Small intestine (tissue), 7 donors: ENCODE data around the gene IL17RE. TPM values are rescaled to one million over a fixed set of nuclear protein-coding genes. Genes with fewer than 3 reads are reported as not detected.
"Not testable (repeated sequence)": the region's sequence is repeated elsewhere in the genome, so short reads cannot be mapped to it uniquely, and the experiment has no call there.

ENCODE experiments used
- DNase-seq, 2 donors: peaks; one replicate each; pipeline versions ENCODE4 v3.0.0 to v3.0.0-alpha.2; 2013
- FAIRE-seq: peaks from 2 replicates; lab custom pipeline; 2012; peaks lifted over from hg19 to GRCh38; lab: Jason Lieb, UNC
- H3K27ac ChIP-seq, 3 donors: one replicate each; pipeline ENCODE4 v1.5.1; 2013; ENCODE audit warnings: low read length in 2 of 3, mild to moderate bottlenecking in 2 of 3, control low read depth in 1 of 3, inconsistent platforms in 1 of 3, low read depth in 1 of 3, moderate library complexity in 1 of 3
- H3K27me3 ChIP-seq, 3 donors: one replicate each; pipeline ENCODE4 v1.6.1; 2013; ENCODE audit warnings: low read length in 3 of 3, inconsistent platforms in 1 of 3; ENCODE audit not compliant: control insufficient read depth in 3 of 3, insufficient read depth in 3 of 3
- H3K36me3 ChIP-seq, 3 donors: one replicate each; pipeline ENCODE4 v1.6.1; 2013; ENCODE audit warnings: low read length in 3 of 3, inconsistent platforms in 1 of 3, low read depth in 1 of 3, mild to moderate bottlenecking in 1 of 3, moderate library complexity in 1 of 3; ENCODE audit not compliant: control insufficient read depth in 3 of 3, insufficient read depth in 2 of 3
- H3K4me1 ChIP-seq, 3 donors: one replicate each; pipeline ENCODE4 v1.6.1; 2013; ENCODE audit warnings: low read length in 2 of 3, inconsistent platforms in 1 of 3, low read depth in 1 of 3, mild to moderate bottlenecking in 1 of 3, moderate library complexity in 1 of 3; ENCODE audit not compliant: control insufficient read depth in 3 of 3, insufficient read depth in 2 of 3
- H3K4me3 ChIP-seq, 3 donors: one replicate each; pipeline ENCODE4 v1.5.1; 2013; ENCODE audit warnings: low read length in 3 of 3, control low read depth in 1 of 3, inconsistent platforms in 1 of 3, low read depth in 1 of 3, mild to moderate bottlenecking in 1 of 3, moderate library complexity in 1 of 3
- H3K9me3 ChIP-seq, 2 donors: one replicate each; pipeline ENCODE4 v1.6.1; 2013; ENCODE audit warnings: low read depth in 1 of 2, low read length in 1 of 2; ENCODE audit not compliant: control insufficient read depth in 2 of 2, insufficient read depth in 1 of 2
- WGBS, 3 donors: extraction: QIAGEN DNeasy Blood & Tissue Kit; methylation state at CpG; one replicate each; pipeline ENCODE4 v1.1.7; 2013; 5-methylcytosine and 5-hydroxymethylcytosine counted together
- polyA plus RNA-seq, 4 donors: library from polyadenylated mRNA; stranded (reverse) in 3 of 4; unstranded in 1 of 4; fragments of 200-250 nt in 3 of 4; fragments of 120-200 nt in 1 of 4; gene quantifications; one replicate each; pipeline versions ENCODE4 v1.2.1 to v1.2.3, GENCODE V29; 2013
- donor health status: healthy with polysubstance abuse.
- donor health status: control.
- donor health status: control.
- donor health status: Bipolar disorder and iron deficiency.
- donor health status: healthy.

Gene IL17RE
- polyA plus RNA-seq, 4 donors: 31.3 to 59.3 (median 43.5) TPM

GRCh38 chr3:9896755-9897407 lies 5.8 kb upstream of the IL17RE start:
- FAIRE-seq, H3K9me3 ChIP-seq, H3K27me3 ChIP-seq, H3K4me3 ChIP-seq: not testable (repeated sequence)
- H3K4me1 ChIP-seq: peaks cover 5 to 48% (median 14%) of the 10 kb centered on the region in 3 donors
- peaks cover 3 to 18% (median 3%) of the 10 kb centered on the region in 3 donors for H3K36me3 ChIP-seq
- peak; percentile 62 to 64 for DNase-seq
- 23 to 72% (median 50%) methylated on average over 8 to 10 of the region's 10 CpGs for WGBS, 3 donors
- H3K27ac ChIP-seq: peak overlapping the region; percentile 81 to 95 (median 87)

- no peak overlapping the region for H3K4me3 ChIP-seq
- H3K36me3 ChIP-seq: peaks cover 3 to 12% (median 3%) of the 10 kb centered on the region in 3 donors
- no peaks in the 10 kb centered on the region for H3K27me3 ChIP-seq
- H3K4me1 ChIP-seq: peaks cover 7 to 55% (median 16%) of the 10 kb centered on the region in 3 donors
- H3K27ac ChIP-seq: peak overlapping the region; percentile 90 to 95 (median 92)
- no peak for FAIRE-seq
- WGBS, 3 donors: 13 to 45% (median 23%) methylated on average over 4 of the region's 4 CpGs
- peak; percentile 96 to 99 for DNase-seq
- H3K9me3 ChIP-seq: peaks cover 0 to 7% of the 10 kb centered on the region in 2 donors
Observed at GRCh38 chr3:9897408-9898372, 5.0 kb upstream of the IL17RE start.

GRCh38 chr3:9898467-9899241 lies 4.0 kb upstream of the IL17RE start:
- H3K27me3 ChIP-seq: no peaks in the 10 kb centered on the region
- DNase-seq (peak; percentile 57 to 88), FAIRE-seq (no peak)
- peaks cover 0 to 7% of the 10 kb centered on the region in 2 donors for H3K9me3 ChIP-seq
- H3K27ac ChIP-seq: peak overlapping the region; percentile 90 to 95 (median 92)
- WGBS, 3 donors: 20 to 52% (median 37%) methylated on average over 8 of the region's 8 CpGs
- H3K36me3 ChIP-seq: peaks cover 0 to 3% (median 0%) of the 10 kb centered on the region in 3 donors
- H3K4me3 ChIP-seq: no peak overlapping the region
- H3K4me1 ChIP-seq: peaks cover 7 to 55% (median 11%) of the 10 kb centered on the region in 3 donors

GRCh38 chr3:9899289-9899791 lies 3.3 kb upstream of the IL17RE start:
- Histone ChIP-seq H3K4me3 (no peak overlapping the region), H3K9me3 (peaks cover 0 to 7% of the 10 kb centered on the region in 2 donors), H3K4me1 (peaks cover 7 to 55% (median 10%) of the 10 kb centered on the region in 3 donors), H3K36me3 (peaks cover 0 to 5% (median 0%) of the 10 kb centered on the region in 3 donors), H3K27me3 (no peaks in the 10 kb centered on the region), H3K27ac (peak overlapping the region; percentile 90 to 95 (median 92))
- FAIRE-seq: no peak
- WGBS, 3 donors: 35 to 52% (median 39%) methylated on average over 3 of the region's 3 CpGs
- DNase-seq: peak in 1 of 2 donors; percentile 52

- not testable (repeated sequence) for H3K9me3 ChIP-seq, FAIRE-seq, H3K4me3 ChIP-seq, H3K27me3 ChIP-seq
- peak overlapping the region in 2 of 3 donors; percentile 14 to 79 for H3K27ac ChIP-seq
- peaks cover 0 to 10% (median 0%) of the 10 kb centered on the region in 3 donors for H3K36me3 ChIP-seq
- H3K4me1 ChIP-seq: peaks cover 4 to 53% (median 10%) of the 10 kb centered on the region in 3 donors
- peak; percentile 90 to 95 for DNase-seq
- 25 to 70% (median 38%) methylated on average over 6 of the region's 6 CpGs for WGBS, 3 donors
Observed at GRCh38 chr3:9900965-9901415, 1.7 kb upstream of the IL17RE start.

GRCh38 chr3:9901967-9902366 lies 681 bp upstream of the IL17RE start:
- DNase-seq (no peak), FAIRE-seq (no peak)
- Histone ChIP-seq H3K9me3 (peaks cover 0 to 7% of the 10 kb centered on the region in 2 donors), H3K27me3 (no peaks in the 10 kb centered on the region), H3K4me1 (peaks cover 4 to 44% (median 12%) of the 10 kb centered on the region in 3 donors), H3K4me3 (peak overlapping the region in 1 of 3 donors; percentile 70), H3K36me3 (peaks cover 0 to 20% (median 0%) of the 10 kb centered on the region in 3 donors), H3K27ac (peak overlapping the region; percentile 79 to 91 (median 83))
- 28 to 43% (median 40%) methylated on average over 5 of the region's 5 CpGs for WGBS, 3 donors

- Histone ChIP-seq H3K4me3 (peak overlapping the region; percentile 10 to 72 (median 70)), H3K36me3 (peaks cover 0 to 32% (median 0%) of the 10 kb centered on the region in 3 donors), H3K27ac (peak overlapping the region; percentile 79 to 91 (median 83)), H3K4me1 (peaks cover 4 to 38% (median 12%) of the 10 kb centered on the region in 3 donors), H3K9me3 (peaks cover 0 to 7% of the 10 kb centered on the region in 2 donors), H3K27me3 (no peaks in the 10 kb centered on the region)
- FAIRE-seq: no peak
- peak in 1 of 2 donors; percentile 24 for DNase-seq
- WGBS, 3 donors: 6 to 22% (median 13%) methylated on average over 4 of the region's 4 CpGs
Observed at GRCh38 chr3:9903238-9903624, 583 bp downstream of the IL17RE start.
